OCI-LY3 (cell line): ENCODE data around the gene CREB3.

Experiments
- EZH2phosphoT487 ChIP-seq: fragments of 200-600 bp; shearing (Covaris generic); IDR thresholded peaks from 2 replicates; pipeline ENCODE4 v1.6.1; 2018; ENCODE audit warnings: antibody characterized with exemption, mixed run types, low read depth
- TF ChIP-seq, protein P1 (sequence below): fragments of 200-600, 300-600 bp; sonication (generic); IDR thresholded peaks from 2 replicates; pipeline ENCODE4 v1.5.1; 2014; ENCODE audit warnings: antibody characterized with exemption, low read length, low read depth

- TF ChIP-seq, protein P1, sequence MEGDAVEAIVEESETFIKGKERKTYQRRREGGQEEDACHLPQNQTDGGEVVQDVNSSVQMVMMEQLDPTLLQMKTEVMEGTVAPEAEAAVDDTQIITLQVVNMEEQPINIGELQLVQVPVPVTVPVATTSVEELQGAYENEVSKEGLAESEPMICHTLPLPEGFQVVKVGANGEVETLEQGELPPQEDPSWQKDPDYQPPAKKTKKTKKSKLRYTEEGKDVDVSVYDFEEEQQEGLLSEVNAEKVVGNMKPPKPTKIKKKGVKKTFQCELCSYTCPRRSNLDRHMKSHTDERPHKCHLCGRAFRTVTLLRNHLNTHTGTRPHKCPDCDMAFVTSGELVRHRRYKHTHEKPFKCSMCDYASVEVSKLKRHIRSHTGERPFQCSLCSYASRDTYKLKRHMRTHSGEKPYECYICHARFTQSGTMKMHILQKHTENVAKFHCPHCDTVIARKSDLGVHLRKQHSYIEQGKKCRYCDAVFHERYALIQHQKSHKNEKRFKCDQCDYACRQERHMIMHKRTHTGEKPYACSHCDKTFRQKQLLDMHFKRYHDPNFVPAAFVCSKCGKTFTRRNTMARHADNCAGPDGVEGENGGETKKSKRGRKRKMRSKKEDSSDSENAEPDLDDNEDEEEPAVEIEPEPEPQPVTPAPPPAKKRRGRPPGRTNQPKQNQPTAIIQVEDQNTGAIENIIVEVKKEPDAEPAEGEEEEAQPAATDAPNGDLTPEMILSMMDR = no peak
- no peak for TF ChIP-seq EZH2phosphoT487
These were observed 9.0 kb upstream of the CREB3 start for GRCh38 chr9:35723426-35723825.
